Fibroblast of upper back skin (primary cell): ENCODE data around the gene EEF2.
"Not testable (repeated sequence)": the region's sequence is repeated elsewhere in the genome, so short reads cannot be mapped to it uniquely, and the experiment has no call there.

ENCODE experiments used
- DNase-seq: peaks from one replicate; pipeline ENCODE4 v3.0.0-alpha.2; 2013

Gene EEF2

DNA sequence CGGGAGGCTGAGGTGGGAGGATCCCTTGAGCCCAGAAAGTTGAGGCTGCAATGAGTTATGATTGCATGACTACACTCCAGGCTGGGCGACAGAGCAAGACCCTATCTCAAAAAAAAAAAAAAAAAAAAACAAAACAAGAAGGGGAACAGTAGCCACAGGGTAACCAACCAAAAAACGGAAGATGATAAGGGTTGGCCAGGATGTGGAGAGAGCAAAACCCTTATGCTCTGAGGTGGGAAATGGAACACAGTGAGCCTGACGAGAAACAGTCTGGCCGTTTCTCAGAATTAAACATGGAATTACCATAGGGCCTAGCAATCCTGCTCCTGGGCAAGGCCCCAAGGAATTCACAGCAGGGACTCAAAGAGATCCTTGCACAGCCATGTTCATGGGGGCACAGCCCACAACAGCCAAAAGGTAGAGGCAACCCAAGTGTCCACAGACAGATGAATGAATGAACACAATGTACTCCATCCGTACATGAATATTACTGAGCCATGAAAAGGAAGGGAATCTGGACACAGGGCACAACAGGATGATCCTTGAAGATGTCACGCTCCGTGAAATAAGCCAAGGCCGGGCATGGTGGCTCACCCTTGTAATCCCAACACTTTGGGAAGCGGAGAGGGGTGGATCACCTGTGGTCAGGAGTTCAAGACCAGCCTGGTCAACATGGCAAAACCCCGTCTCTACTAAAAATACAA lies 41.1 kb downstream of the EEF2 start:
- no peak for DNase-seq

DNA sequence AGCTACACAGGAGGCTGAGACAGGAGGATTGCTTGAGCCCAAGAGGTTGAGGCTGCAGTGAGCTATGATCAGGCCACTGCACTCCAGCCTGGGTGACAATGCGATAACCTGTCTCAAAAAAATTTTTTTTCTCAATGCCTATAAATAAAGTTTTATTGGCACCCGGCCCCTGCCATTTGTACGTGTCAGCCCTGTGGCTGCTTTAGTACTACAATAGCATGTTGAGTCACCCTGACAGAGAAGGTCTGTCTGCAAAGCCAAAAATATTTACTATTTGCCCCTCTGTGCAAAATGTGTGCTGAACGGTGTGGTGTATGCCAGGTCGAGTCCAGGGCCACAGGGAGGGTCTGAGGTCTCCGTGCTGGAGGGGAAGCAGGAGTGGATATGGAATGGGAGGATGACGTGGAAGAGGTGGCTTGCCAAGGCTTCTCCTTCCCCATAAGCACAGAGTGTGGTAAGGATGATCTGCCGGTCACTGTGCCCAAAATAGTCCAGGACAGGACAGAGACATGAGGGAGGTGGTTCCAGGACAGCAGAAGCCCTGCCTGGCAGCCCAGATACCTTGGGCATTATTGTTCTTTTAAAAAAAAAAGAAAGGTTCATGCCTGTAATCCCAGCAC lies 42.4 kb downstream of the EEF2 start:
- no peak for DNase-seq

- DNase-seq = not testable (repeated sequence)
These were observed 46.8 kb downstream of the EEF2 start for GRCh38 chr19:3938300-3938950.

GRCh38 chr19:3936506-3937442 lies 48.5 kb downstream of the EEF2 start:
- DNase-seq = no peak

GRCh38 chr19:3932931-3933810 lies 52.1 kb downstream of the EEF2 start, which contains the start of gene NMRK2:
TSS of gene NMRK2 (plus strand) at chr19:3933069. CDS start at chr19:3933672, 603 bp downstream.
- DNase-seq = no peak

DNA sequence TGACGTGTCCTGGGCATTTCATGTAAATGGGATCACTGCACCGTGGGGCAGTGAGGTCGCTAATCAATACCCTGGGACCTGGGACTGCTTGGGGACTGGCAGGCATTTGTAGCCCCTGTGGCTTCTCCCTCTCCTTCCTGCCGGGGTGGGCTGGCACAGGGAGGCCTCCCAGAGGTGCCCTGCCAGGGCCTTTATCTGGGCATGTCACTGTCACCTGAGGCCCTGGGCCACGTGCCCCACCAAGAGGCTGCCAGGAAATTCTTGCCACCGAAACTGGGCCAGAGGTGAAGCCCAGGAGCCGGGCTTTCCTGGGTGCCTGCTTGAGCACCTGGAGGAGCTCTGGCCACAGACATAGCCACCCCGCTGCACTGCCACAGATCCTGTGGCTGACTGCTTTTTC lies 54.2 kb downstream of the EEF2 start:
- DNase-seq = no peak
